Stimulated activated CD8-positive, alpha-beta memory T cell treated with anti-CD3 and anti-CD28 coated beads, Interleukin-12 subunit alpha, Interleukin-12 subunit beta, amount 100 ng/mL, for 1 hour (primary cell): ENCODE data around the gene PROM2.

Experiments
- DNase-seq: peaks from one replicate; pipeline ENCODE4 v3.0.0-alpha.2; 2020; ENCODE audit warnings: low read depth

The PROM2 gene

DNA sequence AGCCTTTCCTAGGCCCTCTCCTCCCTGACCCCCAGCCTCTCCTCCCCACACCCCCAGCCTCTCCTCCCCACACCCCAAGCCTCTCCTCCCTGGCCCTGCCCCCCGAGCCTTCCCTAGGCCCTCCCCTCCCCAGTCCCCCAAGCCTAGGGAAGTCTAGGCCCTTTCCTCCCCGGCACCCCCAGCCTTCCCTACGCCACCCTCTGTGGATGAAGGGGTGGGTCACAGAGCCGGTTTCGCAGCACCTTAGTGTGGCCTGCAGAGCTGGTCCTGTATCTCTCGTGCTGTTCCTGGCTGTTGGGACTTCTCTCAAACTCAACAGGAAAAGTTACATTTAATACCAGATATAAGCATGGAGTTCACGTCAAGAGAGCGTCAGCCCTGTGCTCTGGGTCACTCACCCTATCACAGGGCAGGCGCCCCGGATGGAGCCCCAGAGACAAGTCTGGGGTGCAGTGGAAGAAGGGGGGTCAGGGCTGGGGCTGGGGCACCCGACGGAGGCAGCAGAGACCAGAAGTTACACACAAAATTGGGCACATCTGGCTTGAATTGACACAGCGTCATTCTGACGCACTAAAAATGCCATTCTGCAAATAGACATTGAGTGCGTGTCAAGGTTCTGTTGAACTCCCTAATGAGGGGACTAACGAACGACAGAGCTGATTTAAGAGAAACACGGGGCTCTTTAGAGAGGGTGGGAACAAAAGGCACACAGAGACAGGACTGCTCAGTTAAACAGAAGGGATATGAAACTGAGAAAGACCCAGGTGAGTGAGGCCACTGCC, 46.9 kb downstream of the PROM2 start:
- no peak for DNase-seq

DNA sequence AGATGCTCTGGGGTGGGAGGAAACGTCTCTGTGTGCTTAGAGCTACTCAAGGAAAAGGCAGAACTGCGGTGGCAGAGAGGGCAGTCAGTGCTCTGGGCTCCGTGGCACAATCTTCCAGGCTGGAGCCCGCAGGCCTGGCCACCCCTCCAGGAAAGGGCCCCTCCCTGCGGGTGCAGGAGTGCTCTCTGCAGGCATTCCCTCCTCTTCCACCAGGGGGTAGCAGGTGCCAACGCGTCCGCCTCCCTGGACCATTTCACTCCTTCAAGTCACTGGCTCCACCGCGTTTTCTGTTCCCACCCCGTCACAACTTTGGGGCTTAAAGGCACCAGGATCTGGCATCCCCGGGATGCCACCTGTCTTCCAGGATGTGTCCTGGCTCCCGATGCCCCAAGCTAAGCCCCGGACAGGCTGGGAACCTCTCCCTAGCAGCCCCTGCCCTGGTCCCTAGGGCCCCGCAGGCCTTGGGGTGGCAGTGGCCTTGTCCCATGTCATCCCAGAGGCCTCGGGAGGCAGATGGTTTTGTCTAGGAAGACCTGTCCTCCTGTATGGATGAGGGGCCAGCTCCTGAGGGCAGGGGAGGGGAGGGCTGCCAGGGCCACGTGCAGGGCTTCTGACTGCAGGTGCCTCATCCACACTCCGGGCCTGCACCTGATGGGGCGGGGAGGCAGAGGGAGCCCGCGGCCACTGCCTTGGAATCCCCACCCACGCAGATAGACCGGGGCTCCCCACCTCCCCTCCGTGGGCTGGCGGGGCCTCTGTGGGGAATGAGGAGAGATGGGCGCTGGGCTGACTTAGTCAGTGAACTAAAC, 49.3 kb downstream of the PROM2 start:
- DNase-seq, result no peak

DNA sequence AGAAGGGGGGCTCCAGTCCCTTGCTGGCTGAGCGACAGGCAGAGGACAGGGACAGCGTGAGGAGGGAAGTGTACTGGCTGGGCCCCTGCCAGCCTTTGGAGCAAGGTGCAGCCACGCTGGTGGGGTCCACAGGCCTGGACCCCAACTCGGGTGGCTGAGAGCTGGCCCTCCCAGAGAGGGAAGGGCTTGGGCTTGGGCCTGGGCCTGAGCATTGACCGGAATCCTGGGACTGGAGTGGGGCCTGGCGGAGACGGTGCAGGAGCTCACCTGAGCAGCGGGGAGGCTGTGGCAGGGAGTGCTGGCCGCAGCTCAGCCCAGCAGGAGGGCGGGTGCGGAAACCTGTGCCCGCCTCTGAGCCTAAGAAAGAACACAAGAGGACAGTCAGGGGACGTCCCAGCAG, 50.8 kb downstream of the PROM2 start:
- DNase-seq, result no peak

DNA sequence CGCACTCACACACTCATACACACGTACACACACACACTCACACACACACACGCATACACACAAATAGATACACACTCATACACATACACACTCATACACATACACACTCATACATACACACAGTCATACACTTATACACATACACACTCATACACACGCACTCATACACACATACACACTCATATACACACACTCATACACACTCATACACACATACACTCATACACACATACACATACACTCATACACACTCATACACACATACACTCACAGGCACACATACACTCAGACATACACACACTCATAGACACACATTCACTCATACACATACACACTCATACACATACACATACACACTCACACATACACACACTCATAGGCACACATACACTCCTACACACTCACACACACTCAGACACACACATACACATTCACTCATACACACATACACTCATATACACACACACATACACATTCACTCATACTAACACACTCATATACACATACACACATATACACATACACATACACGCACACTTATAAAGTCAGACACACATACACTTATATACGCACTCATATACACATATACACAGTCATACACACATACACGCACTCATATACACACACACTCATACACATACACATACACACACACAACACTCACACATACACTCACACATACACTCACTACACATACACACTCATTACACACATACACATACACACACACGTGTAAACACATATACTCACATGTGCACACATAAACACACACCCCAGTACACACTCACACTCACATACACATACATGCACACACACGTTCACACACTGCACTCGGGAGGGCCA, 51.6 kb downstream of the PROM2 start:
- no peak for DNase-seq

DNA sequence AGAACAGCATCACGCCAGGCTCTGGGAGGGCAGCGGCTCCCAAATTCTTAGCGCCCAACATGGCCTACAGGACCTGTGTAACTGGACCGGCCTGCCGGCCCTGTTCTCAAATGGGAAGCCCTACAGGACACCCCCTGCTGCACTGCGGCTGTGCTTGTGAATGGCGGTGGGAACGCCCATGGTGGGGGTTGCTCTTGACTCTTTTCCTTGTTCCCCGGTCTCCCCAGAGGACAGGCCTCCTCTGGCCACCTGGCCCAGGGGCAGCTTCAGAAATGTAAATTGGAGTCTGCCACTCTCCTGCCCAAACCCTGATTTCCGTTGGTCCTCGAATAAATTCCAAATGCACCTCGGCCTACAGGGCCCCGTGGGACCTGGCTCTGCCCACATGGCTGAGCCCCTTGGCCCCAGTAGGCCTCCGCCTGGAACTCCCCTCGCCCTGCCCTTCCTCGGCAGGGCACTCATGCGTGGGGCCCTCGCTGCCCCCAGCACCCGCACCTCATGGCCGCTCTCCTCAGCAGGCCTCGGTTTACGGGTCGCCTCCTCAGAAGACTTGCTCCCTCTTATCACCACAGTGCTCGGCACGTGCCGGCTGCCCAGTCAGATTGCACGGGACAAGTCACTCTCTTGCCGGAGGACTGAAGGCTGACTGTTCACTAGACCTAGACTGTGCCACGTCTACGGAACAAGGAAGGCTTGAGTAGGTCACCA, 52.3 kb downstream of the PROM2 start:
- DNase-seq, result no peak

DNA sequence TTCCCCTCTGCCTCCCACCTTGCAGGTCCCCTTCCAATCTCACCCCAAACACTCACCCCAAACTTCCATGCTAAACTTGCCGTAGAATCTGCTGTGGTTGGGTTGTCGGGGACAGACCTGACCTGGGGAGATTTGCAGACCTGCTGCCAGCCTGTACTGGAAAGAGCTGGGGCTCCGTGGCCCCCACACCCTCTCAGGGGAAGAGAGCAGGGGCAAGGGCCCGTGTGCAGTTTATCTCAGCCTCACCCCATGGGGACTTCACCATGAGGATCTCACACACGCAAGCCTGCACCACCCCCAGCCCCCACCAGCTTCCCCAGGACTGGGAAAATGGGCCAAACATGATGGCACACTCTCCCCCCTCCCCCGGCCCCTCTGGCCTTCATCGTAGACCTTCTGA, 53.6 kb downstream of the PROM2 start:
- DNase-seq, result no peak

DNA sequence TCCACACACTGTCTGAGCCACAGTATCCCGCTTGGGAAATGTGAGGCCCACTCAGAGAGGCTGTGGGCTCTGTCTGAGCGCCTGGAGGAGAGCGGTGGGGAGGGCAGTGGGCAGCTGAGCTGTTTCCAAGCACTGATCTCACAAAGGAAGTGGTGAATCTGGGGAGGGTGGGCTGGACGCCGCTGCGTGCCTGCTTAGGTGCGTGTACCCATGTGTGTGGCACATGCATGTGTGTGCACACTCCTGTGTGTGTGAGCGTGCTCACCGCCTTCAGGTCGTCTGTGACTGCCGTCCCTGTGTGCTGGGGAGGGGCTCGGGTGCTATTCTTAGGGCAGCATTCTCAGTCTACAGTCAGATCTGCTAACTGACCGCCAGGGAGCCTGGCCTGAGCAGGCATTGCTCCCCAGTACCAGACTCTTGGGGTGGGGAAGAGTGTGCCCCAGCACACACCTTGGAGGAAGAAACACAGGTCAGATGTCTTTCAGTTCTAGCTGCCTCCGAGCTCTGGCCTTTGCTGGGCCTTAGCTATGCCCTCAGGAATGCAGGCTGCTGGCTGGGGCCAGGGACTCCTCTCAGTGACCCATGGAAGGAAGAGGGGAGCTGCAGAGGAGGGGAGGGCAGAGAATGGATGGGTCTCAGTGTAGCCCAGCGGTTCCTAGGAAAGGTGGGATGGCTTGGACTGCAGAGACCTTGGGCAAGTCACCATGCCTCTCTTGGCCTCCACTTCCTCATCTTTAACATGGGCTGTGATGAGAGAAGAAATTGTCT, 54.3 kb downstream of the PROM2 start:
- DNase-seq, result no peak

DNA sequence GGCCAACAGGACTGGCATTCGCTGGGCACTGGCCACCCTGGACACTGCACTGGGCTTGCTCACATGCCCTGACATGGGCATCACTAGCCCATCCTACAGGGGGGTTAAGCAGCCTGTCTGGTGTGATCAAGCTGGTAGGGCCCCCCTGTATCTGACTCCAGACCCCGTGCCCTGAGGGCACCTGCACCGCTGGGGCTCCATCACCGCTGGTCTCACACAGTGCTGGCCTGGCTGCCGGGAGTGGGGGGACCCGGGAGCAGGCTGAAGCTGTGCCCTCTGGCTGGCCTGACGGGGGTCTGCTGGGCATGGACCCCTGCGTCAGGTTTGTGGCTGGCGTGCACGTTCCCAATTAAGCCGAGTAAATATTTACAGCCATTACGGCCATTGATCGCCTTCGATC, 55.2 kb downstream of the PROM2 start:
- no peak for DNase-seq

DNA sequence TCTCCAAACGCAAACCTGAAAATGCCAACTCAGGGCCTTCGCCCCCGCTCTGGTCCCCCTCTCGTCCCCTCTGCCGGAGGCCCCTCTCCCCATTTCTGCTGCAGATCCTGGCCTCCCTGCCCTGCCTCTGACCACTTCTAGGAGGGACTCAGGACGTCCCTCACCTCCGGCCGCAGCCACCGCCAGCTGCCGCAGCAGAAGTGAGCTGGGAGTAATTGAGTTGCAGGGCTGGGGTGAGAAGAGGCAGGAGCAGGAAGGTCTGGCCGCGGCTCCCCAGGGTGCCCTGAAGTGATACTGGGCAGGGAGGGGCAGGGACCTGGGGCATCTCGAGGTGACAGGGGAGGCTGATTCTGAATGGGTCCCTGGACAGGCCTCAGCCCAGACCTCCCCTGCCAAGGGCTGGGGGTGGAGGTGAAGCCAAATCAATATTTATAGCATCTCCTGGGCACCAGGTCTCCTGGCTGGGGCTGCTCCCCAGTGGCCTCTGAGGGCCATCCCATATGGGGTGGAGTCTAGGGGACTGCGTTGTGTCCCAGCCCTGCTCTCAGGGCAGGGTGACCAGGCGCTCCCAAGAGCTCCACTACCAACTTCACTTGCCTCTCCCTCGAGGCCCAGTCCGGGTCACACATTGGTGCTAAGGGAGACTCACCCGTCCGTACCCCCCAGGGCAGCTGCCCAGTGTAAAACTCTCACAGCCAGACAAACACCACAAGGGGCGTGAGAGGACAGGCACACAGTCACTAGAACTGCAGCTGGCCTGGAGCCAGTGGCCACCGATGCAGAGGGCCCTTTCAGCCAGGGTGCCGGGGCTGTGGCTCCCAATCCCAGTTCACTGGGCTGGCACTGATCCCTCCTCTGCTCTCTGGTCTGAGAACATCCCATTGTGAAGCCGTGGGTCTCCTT, 55.9 kb downstream of the PROM2 start:
- no peak for DNase-seq

DNA sequence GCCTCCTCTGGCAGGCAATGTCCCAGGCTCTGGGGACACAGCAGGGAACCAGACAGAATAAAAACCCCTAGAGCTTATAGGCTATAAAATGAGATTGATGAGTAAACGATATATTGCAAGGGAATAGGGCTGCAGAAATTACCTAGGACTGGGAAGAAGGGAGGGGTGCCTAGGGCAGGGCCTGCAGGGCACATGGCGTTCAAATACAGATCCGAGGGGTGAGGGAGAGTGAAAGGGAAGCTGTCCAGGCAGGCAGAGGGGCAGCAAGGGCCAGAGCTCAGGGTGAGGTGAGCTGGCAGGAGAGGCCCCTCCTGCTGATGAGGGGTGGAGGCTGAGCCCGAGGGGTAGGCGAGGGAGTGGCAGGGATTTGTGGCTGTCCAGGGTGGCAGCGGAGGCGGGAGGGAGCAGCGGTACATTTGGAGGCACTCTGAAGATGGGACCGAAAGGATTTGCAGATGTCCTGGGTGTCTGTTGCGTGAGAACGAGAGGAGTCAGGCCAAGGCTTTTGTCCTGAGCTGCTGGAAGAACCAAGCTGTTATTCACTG, 56.6 kb downstream of the PROM2 start:
- no peak for DNase-seq

DNA sequence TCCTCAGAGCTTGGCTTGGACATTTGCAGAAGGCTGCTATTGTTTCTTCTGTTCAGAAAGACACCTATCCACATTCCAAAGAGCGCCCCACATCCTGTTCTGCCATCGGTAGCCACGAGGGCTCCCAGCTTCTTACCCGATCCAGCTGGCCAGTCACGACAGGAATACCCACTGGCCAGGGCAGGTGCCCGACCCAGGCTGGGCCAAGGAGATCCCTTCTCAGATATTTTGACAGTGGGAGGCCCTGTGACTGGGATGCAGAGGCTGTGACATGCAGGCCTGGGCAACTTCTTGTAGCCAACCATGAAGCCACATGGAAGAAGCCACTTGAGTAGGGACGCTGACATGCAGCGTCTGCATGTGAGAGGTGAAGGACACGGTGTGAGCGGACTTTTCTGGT, 57.4 kb downstream of the PROM2 start:
- no peak for DNase-seq

DNA sequence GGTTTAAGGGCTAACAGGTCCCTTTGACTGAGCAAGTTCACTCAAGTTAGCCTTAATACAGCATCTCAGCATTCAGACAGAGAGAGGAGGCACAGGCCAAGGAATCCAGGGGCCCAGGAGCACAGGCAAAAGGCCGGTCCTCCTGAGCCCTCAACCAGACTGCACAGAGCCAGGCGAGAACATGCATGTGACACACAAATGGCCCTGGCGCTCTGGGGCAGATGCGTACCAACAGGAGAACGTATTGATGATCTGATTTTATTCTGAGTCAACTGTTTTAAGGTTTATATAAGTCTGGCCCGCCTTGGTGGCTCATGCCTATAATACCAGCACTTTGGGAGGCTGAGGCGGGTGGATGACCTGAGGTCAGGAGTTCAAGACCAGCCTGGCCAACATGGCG, 57.8 kb downstream of the PROM2 start:
- DNase-seq, result no peak

DNA sequence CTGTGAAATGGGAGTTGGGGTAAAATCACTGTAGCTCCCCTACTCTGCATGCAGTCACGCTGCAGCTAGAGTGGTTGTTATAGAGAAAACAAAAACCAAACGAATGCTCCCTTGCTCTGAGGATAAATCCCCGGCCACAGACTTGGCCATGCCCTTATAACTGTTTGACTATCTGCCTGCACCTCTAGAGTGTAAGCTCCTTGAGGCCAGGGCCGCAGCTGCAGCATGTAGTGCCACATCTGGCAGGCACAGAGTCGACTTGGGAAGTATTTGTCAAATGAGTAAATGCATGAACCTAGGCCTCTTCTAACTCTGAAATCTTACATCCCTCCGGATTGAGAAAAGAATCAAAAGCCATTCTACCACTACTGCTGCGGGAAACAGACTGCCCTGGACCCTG, 58.8 kb downstream of the PROM2 start:
- DNase-seq, result no peak

DNA sequence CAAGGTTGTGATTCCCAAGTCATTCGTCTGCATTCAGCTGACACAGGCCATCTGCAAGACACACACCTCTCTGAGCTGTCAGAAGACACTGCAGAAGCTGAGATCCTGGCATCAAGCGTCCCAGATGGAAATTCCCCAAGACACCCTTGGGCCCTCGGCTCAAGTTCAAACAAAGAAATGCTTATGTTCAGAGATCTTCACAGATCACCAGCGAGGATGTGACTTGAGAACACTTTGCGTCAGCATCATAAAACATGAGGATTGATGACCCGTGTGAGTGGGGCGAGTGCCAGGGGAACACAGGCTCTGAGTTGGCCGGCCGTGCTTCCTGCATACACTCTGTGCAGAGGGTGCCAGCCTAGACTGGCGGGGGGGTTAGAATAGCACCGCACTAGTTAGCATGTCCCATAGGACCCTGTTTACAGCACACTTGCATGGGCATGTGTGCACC, 59.7 kb downstream of the PROM2 start:
- DNase-seq, result no peak

DNA sequence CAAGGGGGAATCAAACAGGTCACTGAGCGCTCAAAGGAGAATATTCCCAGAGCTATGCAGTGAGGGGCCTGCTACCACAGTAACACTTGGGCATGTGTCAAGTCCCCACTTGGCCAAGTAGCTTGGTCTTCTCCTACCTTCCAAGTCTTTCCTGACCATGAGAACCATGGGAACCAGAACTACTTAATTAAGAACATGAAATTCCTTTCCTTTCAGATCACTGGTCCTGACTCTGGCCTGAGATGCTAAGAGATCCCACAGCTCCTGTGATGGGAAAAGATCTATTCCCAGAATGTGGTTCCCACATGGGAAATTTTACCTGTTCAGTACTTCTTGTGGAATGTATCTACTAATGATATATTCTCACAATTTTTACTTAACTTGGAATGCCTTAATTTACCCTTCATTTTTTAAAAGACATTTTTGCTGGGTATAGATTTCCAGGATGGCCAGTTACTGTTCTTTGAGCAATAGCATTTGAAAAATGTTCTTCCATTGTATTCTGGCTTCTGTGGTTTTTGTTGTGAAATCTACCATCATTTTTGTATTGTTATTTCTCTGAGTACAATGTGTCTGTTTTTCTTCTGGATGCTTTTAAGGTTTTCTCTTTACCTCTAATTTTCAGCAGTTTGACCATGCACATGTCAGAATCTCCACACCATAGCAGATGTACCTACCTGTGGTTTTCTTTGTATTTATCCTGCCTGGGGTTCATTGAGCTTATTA, 60.8 kb downstream of the PROM2 start:
- no peak for DNase-seq

DNA sequence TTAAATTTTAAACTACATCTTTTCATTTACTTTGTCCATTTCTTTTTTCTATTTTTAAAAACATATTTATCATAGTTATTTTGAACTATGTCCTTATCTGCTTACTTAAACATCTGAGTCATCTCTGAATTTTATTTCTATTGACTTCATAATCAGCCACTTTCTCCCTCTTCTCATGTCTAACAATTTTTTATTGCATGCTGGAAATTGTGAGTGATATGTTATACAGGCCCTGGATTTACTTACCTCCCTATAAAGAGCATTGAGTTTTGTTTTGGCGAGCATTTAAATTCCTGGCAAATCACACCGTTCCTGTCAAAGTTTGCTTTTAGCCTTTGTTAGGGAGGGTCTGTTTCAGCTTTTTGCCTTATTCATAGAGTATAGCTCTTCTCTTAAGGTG, 62.2 kb downstream of the PROM2 start:
- DNase-seq, result no peak

DNA sequence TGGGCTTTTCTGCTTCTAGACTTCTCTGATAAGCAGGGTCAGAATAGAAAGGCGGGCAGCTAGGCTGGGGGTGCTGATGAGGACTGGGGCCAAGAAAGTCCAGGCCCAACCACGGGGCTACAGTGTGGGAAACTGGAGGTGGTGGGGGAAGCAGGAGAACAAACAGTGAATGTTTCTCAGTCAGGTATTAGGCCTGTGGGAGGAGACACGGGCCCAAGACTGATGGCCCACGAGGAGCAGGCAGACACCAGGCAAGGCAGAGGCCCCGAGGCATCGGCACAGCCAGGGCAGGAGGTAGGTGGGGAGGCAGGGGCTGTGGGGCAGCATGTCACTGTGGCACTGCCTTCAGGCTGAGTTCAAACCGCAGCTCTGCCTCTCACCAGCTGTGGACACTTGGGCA, 63.6 kb downstream of the PROM2 start:
- DNase-seq, result no peak
